Activated CD4-positive, CD25-positive, alpha-beta regulatory T cell (primary cell): Measurements from ENCODE around the gene P2RY6.
"Not testable (repeated sequence)": the region's sequence is repeated elsewhere in the genome, so short reads cannot be mapped to it uniquely, and the experiment has no call there.

Experiments
- DNase-seq, 4 experiments: peaks; one replicate each; lab custom pipeline; 2025; lab: John Stamatoyannopoulos, UW

P2RY6 gene

DNA sequence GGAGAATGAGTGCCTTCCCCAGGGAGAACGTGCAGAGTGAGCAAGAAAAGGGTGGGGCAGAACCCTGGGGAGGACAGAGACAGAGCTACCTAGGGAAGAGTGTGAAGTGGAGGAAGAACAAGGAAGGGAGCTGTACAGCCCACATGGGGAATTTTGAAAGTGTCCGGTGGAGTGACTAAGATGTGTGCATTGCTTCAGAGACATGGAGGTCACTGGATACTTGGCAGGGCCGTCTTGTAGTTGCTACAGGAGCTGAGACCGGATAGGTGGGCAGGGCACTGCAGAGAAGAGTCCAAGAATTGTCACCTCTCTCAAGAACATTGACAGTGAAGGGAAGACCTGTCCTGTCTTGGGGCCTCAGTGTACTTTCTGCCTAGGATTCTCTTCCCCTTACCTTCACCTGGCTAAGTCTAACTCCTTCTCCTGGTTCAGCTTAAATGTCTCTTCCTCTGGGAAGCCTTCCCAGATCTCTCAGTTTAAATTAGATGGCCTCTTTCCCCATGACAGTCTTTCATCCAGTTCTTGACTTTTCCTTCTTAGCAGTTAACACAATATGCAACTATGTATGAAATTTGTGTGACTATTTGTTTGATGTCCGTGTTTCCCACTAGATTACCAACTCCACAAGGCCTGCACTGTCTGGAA is 9.2 kb upstream of the P2RY6 start:
- no peak for DNase-seq

DNA sequence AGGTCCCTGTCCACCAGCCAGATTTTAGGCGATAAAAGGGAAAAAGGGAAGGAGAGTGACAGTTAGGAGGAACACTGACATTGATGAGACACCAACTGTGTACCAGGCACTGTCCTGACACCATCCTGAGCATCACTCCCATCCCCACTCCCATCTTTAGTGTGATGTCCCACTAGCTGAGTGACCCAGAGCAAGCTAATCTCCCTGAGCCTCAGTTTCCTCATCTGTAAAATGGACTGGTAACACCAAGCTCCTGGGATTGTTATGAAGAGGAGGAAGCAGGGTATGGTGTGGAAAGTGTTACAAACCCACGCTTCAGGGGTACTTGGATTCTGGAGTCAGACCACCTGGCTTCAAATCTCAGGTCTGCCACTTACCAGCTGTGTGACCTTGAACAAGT is 8.5 kb upstream of the P2RY6 start:
- no peak for DNase-seq

DNA sequence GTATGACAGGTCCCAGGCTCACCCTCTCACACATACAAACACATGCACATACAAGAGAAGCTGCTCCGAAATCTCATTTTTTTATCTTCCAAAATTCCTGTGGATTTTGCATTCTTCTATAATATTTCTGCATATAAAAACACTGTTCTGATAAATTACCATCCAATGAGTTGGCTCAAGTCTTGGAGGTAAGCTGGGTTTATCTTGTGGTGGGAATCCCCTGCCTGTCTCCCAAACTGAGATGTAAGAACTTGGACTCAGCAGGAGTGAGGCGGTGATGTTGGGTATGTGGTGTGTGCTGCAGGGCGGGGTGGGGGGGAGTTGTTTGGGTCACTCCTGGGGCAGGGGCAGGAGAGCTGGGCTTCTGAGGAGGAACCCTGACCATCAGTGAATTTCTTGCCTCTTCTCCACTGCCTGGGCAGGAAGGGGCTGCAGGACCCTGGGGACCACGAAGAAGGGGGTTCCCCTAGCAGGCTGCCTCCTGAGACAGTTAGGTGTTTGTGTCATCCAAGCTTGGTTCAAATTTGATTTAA is 6.8 kb upstream of the P2RY6 start:
- no peak for DNase-seq

DNA sequence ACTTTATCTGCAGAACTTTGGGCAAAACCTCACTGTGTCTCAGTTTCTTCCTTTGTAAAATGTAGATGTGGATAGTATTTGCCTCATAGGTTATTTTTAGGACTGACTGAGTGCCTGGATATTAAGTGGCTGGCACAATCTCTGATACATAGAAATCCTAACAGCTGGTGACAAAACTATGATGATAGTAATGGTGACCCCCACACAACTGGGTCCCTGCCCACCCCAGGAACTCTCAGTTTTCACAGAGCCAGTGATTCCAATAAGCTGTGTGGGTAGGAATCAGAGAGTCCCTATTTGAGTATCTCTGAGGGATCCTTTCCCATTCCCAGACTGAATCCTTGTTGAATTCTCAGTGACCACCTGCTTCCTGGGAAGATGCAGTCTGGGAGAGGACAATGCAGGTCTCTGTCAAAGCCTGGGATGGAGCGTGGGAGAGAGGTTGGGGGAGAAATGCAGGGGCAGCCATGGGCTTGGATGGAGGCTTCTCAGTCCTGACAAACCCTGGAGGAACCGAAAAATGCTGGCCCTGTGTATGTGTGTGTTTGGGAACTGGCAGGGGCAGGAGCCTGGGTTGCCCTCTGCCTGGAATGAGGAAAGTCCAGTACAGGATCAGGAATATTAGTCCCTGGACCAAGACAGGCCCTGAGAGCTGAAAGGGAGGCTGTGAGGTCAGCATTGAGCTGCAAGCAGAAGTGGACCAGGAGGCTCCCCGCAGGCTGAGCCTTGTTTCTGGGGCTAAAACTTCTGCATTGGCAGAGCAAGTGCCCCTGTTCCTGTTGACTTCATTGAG is 6.1 kb upstream of the P2RY6 start:
- no peak for DNase-seq

DNA sequence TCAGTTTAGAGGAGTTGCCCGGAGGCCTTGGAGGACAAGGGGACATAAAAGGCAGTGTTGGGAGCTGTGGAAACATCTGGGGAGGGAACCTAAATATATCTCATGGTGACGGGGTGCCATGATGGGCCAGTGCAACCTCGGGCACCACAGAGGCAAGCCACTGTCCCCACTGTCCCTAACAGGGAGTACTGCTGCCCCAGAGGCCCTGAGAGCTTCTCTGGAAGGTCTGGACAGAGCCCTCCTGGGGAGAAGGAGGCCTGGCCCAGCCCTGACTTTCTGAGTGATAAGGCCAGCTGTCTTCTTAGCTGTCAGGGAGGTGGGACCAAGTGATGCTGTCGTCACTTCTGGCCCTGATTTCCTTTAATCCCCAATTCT is 5.5 kb upstream of the P2RY6 start:
- no peak for DNase-seq

DNA sequence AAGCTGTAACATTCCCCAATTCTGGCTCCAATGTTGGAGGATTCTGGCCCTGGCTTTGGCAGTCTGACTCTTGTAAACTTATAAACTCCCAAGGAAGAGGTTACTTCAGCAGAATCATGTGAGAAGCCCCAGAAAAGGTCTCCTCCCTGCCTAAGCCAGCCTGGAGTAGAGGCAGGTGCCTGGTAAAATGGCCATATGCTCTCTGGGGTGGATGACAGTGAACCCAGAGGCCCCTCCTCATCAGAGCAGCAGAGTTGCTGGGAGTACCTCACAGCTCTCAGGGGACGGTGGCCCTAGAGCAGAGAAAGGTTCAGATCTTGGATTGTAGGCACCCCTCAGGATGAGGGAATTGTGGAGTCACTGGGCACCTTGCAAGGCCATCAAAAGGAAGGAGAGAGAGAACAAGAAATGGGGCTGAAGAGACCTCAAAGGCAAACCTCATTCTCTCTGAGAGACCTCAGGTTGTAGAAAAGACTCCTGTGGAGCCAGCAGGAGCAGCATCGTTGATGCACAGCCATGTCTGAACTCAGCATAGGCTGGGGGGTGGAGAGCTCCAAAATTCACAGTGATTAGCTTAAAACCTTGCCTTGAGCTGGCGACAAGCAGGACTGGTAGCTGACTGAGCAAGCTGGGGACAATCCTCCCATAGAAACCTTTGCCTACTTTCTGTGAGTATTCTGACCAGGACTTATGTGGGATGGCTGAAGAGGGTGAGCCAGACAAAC is 4.9 kb upstream of the P2RY6 start:
- DNase-seq = no peak

DNA sequence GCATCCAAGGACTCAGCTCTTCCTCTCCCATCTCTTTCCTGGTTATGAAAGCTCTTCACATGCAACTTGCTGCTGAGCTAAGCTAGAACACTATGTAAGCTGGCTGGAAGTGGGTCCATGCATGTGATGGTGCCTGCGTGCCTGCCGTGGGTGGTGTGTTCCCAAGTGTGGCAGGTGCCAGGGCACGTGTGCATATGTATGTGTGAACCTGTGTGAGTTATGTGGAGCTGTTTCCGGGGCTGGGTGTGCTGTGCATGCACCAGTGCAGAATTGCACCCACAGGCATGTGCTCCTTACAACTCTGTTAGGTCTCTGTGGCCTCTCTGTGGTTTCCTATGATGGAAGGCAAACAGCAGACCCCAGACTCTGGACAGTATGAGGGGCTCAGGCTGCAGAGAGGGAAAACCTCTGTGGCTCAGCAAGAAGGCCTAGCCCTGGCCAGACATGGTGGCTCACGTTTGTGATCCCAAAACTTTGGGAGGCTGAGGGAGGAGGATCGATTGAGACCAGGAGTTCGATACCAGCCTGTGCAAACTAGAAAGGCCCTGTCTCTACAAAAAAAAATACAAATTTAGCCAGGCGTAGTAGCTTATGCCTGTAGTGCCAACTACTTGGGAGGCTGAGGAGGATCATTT is 4.1 kb upstream of the P2RY6 start:
- no peak for DNase-seq

DNA sequence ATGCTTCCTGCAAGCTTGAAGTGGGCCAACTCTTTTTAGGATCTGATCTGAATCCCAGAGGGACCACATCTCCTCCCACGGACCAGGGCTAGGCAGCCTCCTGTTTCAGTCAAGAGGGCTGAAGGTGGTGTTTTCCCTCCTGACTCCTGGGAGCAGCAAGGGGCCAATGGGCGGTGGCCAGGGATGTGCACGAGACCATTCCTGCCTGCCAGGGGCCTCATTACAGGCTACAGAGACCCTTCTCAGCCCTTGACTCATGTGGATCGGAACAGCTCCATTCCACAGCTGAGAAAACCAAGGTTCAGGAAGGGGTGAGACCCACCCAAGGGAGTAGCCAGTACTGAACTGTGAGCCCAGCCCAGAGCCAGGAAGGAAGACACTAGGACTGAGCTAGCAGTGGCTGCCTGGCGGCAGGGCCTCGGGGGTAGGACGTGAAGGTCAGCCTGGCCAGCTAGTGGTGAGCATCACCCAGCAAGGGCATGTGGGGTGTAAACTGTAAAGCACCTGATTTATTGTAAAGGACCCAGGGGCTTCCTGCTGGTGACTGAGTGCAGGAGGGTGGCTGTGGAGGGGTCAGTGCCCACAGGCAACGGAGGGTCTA is 3.4 kb upstream of the P2RY6 start:
- DNase-seq = no peak

DNA sequence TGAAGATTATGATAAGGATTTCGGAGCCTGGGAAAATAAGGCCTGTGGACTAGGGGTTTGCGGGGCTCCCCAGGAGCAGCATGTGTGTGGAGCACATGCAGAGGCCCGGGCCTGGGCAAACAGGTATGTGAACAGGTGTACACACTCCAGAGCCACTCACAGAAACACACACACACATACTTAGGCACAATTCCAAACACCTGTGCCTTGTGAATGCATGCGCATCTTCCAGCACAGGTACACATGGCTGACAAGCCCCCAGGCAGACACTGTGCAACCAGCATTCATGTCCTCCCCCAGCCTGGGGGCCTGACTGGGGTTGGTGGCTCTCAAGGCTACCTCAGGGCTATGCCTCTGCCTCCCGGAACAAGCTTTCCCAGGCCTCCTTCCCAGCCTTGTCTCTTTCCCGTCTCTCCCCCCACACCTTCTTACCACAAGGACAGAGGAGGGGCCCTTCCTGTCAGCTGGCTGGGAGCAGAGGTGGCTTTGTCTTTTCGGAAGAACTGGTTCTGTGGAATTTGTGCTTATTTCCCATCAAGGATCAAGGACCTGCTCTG is 2.6 kb upstream of the P2RY6 start:
- DNase-seq = no peak

DNA sequence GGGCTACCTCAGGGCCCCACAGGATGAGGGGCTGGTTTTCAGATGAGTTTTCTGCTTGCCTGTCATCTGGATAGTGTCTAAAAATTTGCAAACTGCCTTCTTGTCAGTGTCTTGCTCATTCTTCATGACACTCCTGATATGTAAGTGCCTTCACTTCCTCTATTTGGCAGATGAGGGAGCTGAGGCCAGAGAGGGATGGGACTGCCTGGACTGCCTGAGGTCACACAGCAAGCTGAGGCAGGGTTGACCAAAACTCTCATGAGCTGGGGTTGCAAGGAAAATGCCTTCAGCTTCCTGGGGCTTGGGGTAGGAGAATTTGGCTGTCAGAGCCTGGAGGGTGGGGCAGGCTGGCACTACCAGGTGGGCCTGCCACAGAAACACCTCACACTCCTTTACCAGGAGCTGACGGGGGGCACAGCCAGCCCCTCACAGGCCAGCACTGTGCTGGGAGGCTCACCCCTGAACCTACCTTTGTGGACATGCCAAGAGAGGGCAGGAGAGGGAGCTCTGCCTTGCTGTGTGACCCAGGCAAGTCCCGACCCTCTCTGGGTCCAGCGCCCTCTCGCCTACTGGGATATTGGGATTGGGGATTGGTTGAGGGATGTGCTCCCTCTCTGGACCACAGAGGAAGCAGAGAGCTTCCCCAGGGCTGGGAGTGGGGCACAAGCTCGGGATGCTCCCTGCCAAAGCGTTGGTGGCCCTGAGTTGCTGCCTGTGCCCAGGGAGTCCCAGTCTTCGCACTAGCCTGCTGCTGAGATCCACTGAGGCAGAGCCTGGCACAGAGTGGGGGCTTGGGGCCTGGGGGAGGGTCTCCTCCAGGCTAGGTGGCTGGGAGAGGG is 1.9 kb upstream of the P2RY6 start:
- no peak for DNase-seq

DNA sequence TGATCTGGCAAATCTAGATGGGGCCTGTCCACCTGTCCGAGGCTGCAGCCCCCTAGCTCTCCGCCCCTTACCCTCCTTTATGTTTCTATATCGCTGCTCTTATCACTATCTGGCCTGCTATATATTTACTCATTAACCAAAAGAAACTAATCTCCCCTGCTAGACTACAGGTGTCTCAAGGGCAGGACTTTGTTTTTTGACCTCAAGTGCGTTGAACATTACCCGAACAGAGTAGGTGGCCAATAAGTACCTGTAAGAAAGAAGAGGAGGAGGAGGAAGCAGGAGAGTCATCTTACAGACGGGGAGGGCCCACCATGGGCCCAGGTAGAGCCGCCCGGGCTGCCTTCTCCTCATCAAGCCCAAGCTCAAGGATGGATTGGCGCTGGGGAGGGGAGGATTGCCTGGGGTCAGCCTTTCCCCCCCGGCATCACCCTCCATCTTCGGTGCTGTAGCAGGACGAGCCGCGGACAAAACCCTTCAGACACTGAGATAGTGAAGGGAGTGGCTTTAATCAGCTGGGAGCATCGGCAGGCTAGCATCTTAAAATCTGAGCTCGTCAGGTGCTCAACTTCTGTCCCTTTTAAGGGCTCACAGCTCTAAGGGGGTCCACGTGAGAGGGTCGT is 1.2 kb upstream of the P2RY6 start:
- DNase-seq = no peak

DNA sequence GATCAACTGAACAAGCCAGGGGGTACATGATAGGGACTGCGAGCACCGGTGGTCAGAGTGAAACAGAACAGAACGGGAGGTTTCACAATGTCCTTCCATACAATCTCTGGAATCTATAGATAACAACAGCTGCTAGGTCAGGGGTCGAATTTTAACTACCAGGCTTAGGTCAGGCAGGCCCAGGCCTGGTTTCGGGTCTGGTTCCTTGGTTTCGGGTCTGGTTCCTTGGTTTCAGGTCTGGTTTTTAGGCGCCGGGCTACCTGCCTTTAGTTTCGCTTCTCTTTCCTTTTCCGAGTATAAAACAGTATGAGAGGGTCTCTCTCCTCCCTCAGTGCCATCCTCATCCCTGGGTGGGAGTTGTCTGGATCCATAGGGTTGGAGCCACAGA is 666 bp upstream of the P2RY6 start:
- not testable (repeated sequence) for DNase-seq

DNA sequence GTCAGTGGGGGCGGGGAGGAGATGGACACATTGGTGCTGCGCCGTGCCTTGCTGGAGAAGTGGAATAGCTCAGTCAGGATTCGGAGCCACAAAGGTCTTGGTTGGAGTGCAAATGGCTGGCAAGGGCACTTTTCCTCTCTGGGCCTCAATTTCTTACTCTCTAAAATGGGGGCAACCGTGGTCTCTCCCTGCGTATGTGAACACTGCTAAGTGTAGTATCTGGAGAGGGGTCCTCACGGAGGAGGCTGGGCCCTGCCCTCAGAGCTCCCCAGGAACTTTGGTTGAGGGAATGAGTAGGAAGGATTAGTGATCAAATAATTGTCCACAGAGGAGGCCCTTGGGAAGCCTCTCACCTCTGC is 521 bp downstream of the P2RY6 start:
- no peak for DNase-seq

DNA sequence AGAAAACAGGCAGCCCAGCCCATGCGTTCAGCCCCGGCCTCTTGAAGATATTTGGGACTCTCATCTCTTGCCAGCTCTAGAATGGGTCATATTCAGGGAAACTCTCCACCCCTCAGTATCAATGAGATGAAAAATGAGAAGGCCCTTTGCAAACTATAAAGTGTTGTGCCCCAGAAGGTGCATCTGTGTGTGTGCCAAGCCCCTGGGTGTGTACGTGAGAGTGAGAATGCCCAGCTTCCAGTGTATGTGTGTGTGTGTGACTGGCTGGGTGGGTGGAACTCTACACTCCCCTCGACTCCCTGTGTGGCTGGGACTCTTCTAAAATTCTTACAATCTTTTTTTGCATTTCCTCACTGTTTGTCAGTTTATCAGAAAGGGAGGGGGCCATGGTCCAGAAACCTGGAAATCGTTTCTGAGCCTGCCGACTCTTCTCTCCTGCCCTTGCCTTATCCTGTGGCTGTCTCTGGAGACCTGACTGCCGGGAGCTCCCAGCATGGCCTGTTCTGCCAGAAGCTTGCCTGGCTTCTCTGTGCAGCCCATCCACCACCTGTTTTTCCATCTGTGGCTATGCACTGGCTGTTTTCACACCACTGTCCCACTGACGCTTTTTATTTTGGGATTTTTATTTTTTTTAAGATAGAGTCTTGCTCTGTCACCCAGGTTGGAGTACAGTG is 1.2 kb downstream of the P2RY6 start:
- DNase-seq = no peak

DNA sequence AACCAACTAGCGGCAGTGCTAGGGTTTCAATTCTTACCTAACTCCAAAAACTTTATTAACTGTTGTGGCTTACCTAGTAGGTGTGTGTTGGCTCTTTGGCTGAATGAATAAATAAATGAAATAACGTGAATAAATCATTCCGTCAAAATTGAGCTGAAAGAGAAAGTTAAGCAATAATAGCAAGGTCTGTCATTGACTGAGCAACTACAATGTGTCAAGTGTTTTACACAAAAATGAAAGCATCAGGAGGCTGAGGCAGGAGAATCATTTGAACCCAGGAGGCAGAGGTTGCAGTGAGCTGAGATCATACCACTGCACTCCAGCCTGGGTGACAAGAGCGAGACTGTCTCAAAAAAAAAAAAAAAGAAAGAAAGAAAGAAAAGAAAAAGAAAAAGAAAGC is 2.1 kb downstream of the P2RY6 start:
- DNase-seq = not testable (repeated sequence)

DNA sequence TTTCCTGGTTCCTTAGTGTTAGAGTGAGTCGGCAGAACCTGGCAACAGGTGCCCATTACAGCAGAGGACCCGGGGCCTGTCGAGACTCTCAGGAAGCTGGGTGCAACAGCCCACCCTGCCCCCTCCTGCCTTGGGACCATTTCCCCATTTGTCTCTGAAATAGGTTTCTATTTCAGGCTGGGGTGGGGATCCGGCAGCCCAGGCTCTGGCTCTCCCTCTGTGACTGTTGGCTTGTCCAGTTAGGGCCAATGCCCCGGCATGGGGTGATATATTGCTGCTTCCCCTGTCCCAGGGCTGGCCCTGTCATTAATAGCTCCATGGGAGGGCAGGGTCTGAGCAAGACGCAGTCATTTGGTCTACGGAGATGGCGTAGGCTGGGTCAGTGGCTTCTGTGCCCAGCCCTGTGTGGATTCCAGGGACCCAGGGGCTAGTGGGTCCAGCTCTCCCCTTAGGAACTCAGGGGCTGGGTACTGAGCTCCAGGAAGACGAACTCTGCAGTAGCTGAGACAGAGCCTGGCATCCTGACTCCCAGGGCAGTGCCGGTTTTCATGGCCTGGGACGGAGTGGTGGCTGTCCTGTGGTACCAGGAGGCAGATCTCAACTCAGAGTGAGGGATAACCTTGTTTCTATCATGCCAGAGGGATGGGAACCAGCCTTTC is 2.7 kb downstream of the P2RY6 start:
- DNase-seq = no peak

DNA sequence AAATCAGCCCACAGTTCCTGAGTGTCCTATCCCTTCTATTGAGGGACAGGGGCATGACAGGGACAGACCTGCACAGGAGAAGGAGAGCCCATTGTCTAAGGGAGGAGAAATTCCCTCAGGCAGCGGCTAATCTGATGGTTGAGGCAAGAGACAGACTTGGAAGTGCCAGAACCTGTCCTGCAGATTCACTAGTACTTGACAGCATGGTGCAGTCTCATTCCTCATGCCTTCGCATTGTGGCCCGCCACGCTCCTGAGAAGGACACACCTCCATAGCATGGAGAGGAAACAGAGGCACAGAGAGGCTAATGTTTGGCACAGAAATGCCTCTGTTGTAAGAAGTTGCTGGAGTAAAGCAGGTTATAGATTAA is 3.2 kb downstream of the P2RY6 start:
- DNase-seq = no peak

DNA sequence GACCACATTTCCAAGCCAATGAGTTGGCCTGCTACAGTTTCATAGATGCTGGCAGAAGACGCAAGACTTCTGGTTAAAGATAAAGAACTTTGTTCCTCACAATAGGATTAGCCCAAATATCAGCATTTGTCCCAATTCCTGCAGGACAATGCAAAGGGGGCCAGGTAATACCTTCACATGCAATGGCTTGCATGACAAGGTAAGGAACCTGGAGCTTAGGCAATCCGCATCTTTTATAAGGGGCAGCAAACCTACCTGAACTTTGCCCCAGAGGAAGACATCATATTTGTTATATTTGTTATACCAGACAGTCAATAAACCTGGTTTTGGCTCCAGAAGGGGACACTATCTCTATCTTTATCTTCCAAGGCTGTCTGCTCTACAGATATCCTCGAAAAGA is 5.3 kb downstream of the P2RY6 start:
- no peak for DNase-seq

DNA sequence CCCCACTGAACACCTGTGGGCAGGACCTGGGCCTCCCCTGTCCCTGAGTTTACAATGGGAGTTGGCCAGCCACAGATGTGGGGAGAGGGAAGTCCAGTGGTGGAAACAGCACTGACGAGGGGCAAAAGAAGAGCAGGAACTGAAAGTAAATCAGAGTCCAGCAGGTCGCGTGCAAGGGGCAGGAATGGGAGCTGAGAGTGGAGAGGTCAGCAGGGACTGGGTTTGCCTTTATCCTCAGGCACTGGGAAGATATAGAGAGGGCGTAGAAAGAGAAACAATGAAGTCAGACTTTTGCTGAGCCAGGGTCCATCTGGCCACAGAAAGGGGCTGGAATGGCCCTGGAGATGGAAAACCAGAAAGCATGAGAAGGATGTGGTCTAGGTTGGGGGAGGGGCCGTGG is 8.5 kb downstream of the P2RY6 start:
- no peak for DNase-seq
